Stimulated activated CD4-positive, alpha-beta T cell treated with anti-CD3 and anti-CD28 coated beads, TNF-alpha, amount 100 ng/mL, for 1 hour (primary cell): ENCODE data around the gene MEOX1.

Experiments
- DNase-seq, 3 donors: peaks; one replicate each; pipeline ENCODE4 v3.0.0-alpha.2; 2020; ENCODE audit warnings: low read depth in 3 of 3, low spot score in 1 of 3

The MEOX1 gene

DNA sequence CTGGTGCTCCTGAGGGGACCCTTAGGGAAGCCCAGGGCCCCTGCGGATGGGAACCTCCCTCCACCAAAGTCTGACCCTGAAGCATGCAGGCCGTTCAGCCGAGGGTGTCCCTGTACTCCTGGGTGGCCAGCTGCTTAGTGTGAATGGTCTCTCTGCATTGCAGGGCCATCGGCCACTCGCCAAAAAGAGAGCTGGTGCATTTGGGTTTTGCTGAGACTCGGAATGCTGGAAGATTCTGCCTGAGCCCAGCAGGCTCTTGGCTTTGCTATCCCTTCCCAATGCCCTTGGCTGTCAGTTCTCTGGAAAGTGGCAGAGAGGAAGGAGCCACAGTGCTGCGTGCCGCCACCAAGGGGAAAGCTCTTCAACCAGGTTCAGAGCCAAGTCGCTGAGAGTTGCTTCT lies 2.8 kb downstream of the MEOX1 start:
- no peak for DNase-seq

DNA sequence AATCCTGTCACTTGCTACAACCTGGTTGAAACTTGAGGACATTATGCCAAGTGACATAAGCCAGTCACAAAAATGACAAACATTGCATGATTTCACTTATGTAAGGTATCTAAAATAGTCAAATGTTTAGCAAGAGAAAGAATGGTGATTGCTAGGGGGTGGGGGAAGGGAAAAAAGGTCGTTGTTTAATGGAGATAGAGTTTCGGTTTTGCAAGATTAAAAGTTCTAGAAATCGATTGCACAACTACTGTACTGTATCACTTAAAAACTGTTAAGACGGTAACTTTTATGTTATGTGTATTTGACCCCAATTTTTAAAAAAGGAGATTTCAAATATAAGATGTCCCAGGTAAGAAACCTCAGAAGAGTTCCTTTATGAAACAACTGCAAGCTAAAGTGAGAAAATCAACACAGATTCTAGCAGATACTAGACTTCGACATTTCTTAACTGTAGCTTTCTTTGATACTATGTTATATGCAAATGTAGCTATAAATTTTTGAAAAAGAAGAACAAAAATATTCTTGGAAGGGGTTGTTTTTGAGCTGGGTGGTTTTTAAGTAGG lies 5.9 kb downstream of the MEOX1 start:
- no peak for DNase-seq

- no peak for DNase-seq
Measured at GRCh38 chr17:43652124-43652480, 9.6 kb downstream of the MEOX1 start.

- DNase-seq: no peak
Measured at GRCh38 chr17:43650471-43650870, 11.3 kb downstream of the MEOX1 start.

GRCh38 chr17:43648916-43649315 lies 12.8 kb downstream of the MEOX1 start:
- DNase-seq: no peak

- peak in 1 of 3 donors; percentile 12 for DNase-seq
Measured at GRCh38 chr17:43645765-43646481, 15.8 kb downstream of the MEOX1 start.

- no peak for DNase-seq
Measured at GRCh38 chr17:43645450-43645764, 16.3 kb downstream of the MEOX1 start.

- DNase-seq: no peak
Measured at GRCh38 chr17:43644081-43644480, 17.6 kb downstream of the MEOX1 start.

DNA sequence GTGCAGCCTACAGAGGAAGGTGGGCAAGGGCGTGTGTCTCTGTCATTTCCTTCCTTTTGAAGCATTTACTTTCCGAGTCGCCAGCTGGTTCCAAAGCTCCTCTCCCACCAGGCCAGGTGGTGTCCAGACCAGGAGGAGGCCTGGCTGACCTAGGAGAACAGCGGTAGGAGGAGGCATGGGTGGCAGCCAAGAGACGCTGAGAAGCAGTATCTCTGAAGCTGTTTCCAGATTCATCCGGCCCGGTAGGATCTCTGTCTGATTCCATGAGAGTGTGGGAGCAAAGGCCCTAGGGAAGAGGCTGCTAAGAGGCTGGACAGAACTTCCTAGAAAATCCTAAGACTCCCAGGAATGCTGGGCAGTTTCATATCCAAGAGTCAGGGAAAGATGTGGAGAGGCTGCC lies 20.3 kb downstream of the MEOX1 start:
- no peak for DNase-seq

DNA sequence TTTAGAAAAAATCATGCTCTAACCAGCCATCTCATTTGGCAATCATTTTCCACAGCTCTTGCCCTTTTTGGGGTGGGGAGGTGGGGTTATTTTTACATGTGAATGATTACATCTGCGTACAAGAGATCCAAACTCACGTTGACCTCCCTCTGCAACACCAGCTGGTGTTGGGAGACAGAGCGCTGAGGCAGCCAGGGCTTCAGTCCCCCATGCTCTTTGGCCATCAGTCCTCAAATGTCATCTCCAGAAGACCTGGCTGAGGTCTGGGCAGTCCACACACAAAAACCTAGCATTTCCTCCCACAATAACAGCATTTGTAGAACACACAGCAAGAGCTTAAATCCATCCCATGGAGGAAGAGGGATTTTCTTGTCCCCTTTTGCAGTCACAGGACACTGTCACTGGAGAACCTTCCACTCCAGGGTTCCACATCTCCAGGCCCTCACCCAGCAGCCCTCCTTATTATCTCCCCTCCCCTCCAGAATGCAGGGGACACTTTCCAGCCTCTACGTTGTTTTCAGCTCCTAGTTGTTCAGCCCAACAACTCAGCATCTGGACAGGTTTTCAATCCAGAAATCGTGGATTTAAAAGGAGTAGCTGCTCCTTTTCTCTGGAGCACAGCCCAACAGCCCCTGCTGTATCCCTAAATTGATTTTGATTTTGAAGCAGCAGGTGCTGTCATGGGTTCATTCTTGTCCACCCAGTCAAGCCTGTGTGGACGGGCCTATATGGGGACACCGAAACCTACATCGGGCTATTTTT lies 21.1 kb downstream of the MEOX1 start:
- DNase-seq: no peak

DNA sequence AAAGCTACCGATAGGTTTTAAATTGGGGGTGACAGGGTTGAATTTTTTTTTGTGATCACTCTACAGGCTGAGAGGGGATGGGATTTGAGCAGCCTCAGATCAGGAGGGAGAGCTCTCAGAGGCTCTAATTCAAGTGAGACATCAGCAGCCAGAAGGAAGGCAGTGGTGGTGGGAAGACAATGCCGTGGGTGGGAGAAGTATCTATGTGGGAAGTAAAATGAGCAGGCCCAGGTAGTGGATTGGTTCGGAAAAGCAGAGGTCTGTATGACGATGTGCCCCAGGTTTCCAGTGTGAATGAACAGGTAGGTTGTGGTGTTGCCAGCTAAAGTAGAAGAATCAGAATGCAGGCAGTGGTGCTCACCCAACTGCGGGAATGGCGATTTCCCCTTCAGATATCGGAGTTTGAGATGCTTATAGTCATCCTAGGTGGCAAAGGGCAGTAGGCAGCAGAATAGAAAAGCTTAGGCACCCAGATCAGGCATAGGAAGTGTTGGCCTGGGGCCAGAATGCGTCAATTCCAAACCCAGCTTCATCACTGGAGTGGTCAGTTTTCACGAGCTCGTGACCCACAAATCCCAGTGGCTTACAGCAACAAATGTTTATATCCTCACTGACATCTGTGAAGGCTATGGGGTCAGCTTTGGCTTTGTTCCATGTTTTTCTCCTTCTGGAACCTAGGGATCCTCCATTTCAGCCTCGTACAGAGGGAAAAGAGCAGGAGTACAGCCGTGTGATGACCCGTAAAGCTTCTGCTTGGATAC lies 24.0 kb downstream of the MEOX1 start:
- DNase-seq: no peak

DNA sequence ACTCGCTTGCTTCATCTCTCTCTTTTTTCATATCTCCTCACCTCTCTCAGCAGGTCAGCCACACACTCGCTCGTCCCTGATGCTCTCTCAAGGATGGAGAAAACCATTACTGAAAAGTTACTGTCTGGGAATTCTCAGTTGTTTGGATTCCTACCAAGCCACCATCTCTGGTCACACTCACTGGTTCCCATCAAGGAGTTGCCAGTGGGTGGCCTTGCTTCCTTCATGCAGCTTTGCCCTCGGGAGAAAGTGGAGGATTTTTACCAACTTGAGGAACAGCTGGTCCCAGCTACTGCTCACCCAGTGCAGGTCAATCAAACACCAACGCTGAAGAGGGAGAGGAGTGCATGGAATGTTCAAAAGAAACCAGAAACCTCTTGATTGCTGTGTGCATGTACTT lies 25.3 kb downstream of the MEOX1 start:
- DNase-seq: no peak

GRCh38 chr17:43634591-43635125 lies 27.1 kb downstream of the MEOX1 start:
- no peak for DNase-seq

DNA sequence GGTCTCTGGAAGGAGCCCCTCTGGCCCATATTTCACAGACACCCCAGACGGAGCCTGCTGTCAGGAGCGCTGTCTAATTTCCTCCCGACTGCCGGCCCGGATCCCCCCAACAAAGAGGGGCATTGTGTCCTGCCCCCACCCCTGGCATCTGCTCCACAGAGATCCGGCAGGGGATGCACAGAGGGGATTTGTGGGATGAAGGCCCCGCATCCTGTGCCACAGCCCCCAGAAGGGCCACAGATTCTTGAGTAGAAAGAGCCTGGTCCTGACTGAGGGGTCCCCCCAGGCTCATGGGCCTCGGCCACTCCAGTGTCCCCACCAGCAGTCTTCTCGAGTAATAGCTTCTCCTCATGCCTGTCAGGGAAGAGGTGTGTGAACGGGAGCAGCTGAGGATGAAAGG lies 29.5 kb downstream of the MEOX1 start:
- DNase-seq: no peak

DNA sequence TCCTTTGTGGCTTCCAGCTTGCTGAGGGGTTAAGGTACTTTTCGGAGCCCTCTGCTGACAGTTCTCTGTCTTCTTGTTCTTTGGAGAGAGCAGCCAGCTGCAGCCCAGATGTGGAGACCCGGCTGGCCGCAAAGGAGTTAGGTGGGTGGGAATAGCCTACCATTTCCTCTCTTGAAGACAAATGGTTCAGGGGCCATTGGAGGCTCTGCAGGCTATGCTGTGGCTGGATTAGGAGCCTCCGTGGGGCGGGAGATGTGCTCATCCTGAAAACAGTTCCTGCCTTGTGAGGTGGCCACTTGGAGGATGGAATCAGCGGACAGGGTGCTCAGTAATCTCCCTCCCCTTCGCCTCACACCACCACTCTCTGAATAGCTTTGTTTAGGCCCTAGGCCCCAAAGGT lies 30.3 kb downstream of the MEOX1 start:
- DNase-seq: no peak

DNA sequence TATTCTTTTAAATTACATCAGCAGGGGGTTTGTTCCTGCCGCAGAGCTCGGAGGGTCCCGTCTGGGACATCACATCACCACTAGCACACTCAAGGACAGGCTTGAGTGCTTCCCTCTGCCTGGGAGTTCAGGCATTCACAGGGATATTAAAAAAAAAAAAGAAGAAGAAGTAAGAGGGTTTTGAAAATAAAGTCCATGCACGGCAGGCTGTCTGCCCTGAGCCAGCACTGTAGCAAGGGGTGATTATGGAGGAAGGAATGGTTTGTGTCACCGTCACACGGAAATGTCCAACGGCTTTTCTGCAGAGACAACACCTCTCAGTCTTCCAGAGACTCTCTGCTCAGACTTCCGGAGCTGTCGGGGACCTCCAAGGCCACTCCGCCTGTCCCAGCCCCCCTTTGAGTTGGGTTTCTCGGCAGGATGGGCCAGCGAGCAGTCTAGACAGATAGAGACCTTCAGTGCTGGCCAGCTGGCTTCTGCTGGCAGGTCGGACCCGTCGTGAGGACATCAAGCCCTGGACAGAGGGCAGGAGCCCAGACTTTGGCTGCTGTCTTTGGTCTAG lies 33.6 kb downstream of the MEOX1 start:
- DNase-seq: no peak

- DNase-seq: no peak
Measured at GRCh38 chr17:43627653-43628052, 34.1 kb downstream of the MEOX1 start.

DNA sequence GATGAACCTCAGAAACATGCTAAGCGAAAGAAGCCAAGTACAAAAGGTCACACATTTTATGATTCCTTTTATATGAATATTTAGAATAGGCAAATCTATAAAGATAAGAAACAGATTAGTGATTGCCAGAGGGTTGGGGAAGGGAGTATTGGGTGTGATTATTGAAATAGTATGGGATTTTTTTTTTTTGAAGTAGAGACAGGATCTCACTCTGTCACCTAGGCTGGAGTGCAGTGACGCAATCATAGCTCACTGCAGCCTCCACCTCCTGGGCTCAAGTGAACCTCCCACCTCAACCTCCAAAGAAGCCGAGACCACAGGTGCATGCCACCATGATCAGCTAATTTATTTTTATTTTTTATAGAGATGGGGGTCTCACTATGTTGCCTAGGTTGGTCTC lies 35.7 kb downstream of the MEOX1 start:
- no peak for DNase-seq

- DNase-seq: no peak
Measured at GRCh38 chr17:43625606-43626005, 36.1 kb downstream of the MEOX1 start.

- no peak for DNase-seq
Measured at GRCh38 chr17:43620581-43620980, 41.1 kb downstream of the MEOX1 start.

- DNase-seq: no peak
Measured at GRCh38 chr17:43620147-43620546, 41.6 kb downstream of the MEOX1 start.
